GM19328 (cell line): ENCODE results near the gene GUCA1A.

Experiments used
- ATAC-seq: cut with Tn5 transposase; IDR thresholded peaks from one replicate; pipeline ENCODE4 v1.9.1; 2021; ENCODE audit warnings: mild to moderate bottlenecking, moderate library complexity; ENCODE audit not compliant: unreplicated experiment

GUCA1A gene

DNA sequence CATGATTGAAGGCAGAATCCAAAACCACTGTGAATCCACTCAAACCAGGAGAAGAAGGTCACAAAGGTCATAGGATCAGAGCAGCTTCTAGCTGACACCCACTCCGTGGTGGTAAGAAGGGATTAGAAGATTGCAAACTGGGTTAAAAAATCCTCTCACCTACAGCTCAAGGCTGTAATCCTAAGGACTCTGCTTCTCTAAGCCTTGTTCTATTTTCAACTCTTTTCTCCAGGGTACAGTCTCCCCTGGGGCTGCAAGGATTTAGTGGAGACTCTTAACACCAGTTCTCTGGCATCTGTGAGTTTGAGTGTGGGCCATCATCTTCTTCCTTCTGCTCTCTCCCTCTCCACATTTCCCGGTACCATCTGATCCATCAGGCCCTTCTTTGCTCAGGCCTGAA, at the start of gene GUCA1A:
GUCA1A (plus strand) TSS at position 264 of the 400 bp plus-strand sequence. CDS start 250 bp downstream, outside the sequence.
- ATAC-seq: no peak

DNA sequence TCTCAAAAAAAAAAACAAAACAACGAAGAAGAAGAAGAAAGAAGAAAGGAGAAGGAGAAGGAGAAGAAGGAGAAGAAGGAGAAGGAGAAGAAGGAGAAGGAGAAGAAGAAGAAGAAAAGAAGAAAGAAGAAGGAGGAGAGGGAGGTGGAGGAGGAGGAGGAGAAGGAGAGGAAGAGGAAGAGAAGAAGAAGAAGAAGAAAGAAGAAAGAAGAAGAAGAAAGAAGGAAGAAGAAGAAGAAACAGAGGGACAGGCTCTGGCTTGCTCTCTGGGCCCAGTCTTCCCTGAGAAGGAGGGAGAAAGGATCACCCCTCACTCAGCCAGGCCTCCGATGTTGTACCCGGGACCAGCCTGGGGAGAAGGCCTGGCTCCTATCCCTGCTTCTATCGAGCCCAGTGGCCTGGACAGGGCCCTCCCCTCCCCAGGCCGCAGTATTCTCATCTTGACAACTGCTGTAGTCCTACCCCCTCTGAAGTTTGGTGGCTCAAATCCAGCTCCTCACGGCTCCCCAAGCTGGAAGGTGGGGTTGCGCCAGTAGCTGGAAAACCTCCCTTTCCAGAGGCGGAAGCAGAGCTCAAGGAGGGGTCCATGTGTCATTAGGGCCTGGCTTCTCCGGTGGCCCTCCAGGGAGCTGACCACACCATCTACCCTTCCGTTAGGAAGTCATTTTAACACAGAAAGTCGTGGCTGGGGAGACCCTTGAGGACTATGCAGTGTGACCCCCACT, 49.6 kb upstream of the GUCA1A start:
- no peak for ATAC-seq

GRCh38 chr6:42124223-42124836, 48.8 kb upstream of the GUCA1A start:
- ATAC-seq: no peak

DNA sequence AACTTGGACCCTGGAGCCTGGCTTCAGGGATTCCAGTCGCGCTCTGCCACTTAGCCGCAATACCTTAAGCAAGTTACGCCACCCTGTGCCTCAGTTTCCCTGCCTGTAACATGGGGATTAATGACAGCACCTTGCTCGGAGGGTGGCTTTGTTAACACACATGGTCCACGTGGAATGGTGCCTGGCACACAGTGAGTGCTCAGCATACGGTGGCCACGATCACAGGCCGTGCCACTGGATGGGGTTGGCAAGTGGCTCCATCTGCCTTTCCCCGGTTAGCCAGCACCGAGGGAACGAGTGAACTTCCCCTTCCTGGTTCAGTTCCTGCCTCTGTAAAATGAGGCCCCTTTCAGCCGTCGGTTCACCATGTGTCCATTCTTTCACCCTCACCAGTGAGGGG, 47.9 kb upstream of the GUCA1A start:
- ATAC-seq: no peak

DNA sequence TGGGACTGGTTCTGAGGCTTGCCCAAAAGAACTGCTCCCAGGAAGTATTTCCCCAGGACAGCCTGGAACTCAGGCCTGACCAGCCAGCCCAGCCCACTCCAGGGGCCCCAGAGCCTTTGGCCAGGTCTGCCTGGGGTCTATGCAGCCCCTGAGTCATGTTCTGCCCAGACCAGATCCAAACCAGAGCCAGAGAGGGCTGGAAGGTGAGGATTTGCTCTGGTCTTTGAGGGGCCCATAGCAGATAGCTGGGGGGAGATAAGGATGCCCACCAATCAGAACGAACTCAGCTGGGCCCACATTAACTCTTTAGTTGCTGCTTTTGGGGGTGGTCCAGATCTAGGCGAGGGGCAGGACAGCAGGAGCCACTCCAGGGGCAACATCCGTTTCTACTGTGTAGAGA, 47.5 kb upstream of the GUCA1A start:
- ATAC-seq: no peak

GRCh38 chr6:42128460-42129359, 44.5 kb upstream of the GUCA1A start:
- ATAC-seq: no peak

DNA sequence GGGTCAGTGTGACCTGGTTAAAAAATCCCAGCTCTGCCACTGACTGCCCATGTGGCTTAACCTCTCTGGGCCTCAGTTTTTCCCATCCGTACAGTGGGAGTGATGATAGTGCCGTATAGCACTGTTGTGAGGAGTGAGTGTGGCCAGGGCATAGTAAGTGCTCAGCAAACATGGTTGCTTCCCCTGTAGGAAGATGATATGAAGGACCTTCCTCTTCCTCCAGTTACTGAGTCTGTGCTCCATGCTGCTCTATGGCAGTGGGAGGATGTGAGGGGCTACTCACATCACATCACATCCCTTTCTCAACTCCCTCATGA, 43.8 kb upstream of the GUCA1A start:
- no peak for ATAC-seq

DNA sequence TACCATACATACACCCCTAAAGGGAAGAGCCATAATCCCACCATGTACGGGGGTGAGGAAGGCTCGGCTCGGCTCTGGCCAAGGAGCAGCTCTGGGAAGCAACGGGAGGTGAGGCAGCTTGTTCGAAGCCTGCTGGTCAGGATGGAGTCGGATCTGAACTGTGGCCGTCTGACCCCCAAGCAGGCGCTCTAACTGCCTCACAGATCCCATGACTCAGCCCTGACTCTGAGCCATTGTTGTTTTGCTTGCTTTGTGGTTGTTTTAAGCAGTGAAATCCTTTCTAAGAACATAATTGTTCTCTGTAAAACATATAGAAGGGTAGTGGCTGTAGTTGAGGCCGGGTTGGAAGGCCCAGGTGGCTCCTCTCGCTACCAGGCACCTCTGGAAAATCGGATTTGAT, 41.6 kb upstream of the GUCA1A start:
- ATAC-seq: no peak

GRCh38 chr6:42133926-42134325, 39.2 kb upstream of the GUCA1A start:
- ATAC-seq: no peak

- no peak for ATAC-seq
These were observed 38.0 kb upstream of the GUCA1A start for GRCh38 chr6:42135161-42135560.

DNA sequence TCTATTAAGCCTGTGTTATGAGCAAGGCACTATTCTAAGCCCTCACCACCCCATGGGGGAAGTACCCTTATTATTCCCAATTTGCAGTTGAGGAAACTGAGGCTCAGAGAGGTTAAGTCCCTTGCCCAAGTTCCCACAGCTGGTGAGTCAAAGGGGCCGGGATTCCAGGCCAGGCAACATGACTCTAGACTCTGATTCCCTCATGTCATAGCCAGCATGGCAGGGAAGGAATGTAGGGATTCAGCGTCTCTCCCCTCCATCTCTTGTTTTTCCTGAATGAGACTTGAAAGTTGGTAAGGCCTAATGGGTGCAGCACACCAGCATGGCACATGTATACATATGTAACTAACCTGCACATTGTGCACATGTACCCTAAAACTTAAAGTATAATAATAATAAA, 37.4 kb upstream of the GUCA1A start:
- no peak for ATAC-seq

DNA sequence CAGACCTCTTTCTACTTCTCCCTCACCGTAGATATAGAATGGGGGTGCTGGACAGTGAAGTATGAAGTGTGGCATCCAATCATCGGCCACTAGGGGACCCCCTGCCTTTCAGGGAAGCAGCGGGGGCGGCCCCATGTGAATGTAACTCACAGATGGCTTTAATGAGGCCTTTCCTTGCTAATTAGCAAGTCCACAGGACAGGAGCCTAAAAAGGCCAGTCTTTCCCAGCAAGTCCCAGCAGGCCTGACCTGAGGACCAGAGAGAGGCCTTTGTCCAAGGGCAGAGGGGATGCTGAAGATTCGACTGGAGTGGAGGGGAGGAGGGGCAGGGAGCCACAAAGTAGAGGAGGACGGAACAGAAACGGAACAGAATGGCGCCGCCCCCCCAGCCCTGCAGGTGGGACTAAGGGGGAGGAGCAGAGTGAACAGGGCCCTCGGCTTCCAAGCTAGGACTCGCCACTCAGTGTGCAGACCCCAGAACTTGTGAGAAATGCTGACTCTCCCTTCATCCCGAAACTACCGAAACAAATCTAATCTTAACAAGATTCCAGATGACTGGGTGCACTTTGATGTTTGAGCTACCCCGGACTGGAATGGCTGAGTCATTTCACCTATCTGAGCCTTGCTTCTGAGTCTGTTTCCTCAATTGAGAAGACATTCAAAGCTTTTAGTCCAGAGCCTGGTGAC, 36.5 kb upstream of the GUCA1A start:
- no peak for ATAC-seq

DNA sequence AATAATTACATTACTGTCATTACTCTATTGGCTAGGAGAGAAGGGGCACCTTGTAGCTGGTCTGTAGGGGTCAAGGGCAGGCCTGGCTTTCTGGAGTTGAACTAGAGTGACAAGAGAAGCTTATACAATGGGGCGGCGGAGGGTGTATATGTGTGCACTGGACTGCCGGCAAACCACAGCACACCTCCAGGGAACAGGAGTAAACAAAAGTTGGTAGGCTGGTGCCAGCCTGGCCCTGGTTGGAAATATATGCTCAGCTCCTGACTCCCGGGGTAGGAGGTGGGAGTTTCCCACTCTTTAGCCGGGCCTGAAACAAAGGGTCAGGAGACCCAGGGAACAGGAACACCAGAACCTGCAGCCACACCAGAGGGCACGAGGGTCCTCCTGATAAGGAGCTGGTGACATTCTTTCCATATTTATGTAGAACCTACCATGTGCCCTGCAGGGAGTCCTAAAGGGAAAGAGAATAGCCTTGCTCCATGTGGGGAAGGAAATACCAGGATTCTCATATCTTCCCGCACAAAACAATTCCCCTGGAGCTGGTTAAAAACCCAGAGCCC, 35.9 kb upstream of the GUCA1A start:
- no peak for ATAC-seq

GRCh38 chr6:42138190-42138589, 35.0 kb upstream of the GUCA1A start:
- no peak for ATAC-seq

DNA sequence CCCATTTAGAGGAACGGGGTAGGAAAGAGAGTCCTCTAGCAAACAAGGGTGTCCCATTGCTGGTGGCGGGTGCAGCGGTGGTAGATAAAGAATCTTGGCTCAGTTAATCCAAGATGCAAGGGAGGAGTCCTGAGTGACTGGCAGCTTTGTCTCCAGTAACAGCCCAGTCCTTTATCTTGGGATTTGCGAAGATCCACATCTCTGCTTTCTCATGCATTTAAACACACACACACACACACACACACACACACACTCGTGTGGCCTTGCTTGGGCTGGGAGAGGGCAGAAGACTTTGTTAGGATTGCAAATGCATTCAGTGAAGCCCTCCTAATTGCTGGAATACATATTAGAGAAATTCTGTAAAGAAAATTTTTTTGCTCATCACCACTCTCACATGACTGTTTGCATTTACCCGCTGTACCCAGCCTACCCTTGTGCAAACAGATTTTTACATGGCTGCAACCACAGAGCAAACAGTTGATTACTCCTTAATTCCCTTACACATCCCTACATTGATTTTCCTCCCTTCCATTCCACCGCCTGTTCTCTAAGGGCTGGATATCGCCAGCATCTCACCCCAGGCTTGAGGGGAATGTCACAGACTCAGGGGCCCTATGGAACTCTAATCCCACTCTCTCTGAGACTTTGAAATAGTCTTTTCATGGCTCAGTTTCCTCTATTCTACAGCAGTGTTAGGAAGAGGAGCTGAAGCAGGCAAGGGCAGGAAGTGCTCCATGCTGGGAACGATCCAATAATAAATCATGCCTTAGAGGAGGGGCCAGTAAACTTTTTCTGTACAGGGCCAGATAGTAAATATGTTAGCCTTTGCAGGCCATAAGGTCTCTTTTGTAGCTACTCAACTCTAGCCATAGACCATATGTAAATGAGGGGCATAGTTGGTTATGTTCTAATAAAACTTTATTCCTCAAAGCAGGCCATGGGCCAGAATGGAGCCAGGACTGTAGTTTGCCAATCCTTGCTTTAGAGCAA, 34.2 kb upstream of the GUCA1A start:
- ATAC-seq: no peak

DNA sequence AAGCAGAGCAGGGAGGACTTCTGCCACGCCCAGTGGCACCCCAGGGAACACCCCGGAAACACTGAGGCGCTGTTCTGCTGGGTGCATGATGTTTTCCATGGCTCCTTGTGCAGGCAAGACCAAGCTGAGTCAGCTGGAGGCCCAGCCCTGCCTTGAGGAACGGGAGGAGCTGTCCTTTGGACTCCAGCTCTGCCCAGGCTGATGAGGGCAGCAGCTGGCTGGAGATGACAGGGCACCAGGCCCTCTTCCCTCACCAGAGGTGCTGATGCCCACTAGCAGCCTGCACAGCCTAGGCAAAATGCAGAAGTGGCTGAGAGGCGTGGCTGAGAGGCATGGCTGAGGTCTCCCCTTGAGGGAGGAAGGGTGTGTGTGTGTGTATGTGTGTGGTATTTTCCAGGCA, 33.1 kb upstream of the GUCA1A start:
- ATAC-seq: no peak

DNA sequence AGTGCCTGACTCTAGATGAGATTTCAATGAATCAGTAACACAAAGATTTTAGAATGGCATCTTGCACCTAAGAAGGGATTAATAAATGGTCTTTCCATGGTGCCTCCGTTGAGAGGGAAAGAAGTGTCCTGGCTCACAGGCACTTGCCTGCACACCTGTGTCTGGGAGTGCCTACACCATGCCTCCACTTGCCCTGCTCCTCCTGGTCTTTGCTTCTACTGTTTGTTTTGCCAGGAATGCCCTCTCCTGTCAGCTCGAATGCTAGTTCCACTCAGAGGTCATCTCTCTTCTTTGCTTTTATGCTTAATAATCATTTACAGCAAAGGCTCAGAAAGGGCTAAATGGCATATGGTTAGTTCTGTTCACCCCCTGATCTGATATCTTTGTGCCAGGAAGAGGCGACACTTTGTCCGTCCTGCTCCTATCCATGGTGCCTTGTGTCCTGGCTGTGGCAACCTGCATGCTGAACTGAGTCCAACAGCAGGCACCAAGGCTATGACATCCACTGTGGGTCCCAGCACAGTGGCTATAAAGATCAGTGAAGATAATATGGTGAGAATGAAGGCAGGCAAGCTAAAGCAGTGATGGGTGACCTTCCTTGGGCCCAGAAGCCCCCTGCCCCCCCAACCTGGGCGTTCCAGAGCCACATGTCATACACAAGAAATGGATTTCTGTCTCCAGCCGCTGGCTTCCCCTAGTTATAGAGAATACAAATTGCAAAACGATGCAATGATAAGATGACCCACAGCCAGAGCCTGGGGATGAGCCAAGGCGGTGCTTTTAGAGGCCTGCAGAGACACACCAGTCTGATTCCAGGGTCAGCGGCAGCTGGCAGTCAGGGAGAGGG, 32.2 kb upstream of the GUCA1A start:
- no peak for ATAC-seq

DNA sequence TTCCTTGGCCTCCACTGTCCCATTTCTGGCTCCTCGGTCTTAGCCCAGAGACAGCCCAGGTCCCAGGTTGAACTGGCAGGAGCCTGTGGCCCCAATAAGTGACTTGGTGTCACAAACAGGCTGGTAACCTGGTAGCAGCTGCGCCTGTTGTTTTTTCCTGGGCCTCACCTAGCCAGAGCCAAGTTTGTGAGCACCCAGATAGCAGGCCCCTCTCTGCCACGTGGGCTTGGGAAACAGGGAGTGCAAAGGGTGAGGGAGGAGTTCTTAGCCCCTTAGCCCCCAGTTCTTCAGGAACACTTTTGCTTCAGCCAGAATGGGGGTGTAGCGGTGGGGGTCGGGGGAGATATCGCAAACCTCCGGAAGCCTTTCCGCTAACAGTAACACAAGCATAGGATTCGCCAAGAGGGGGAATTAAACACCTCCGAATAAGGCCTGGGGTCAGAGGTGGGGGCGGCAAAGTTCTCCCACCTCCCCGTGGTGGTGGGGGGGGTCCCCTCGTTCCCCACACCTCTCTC, 31.5 kb upstream of the GUCA1A start:
- no peak for ATAC-seq
